HL-60 (cell line): ENCODE measurements around the gene ABHD10.

Source experiments
- CTCF ChIP-seq: IDR thresholded peaks from one replicate; pipeline ENCODE4 v1.5.1; 2011; ENCODE audit warnings: low read length, control low read depth, inconsistent platforms; ENCODE audit not compliant: insufficient read depth
- REST ChIP-seq: IDR thresholded peaks from 2 replicates; pipeline ENCODE4 v1.6.1; 2012; ENCODE audit warnings: low read depth; ENCODE audit not compliant: insufficient replicate concordance
- SPI1 ChIP-seq: IDR thresholded peaks from 2 replicates; pipeline ENCODE4 v1.6.1; 2012; ENCODE audit warnings: low read depth, mild to moderate bottlenecking, borderline replicate concordance

GRCh38 chr3:111956449-111956848 is 22.4 kb upstream of the ABHD10 start:
- TF ChIP-seq CTCF (no peak), SPI1 (no peak), REST (no peak)
